Measurements from ENCODE around the gene IGSF3.
"Not testable (repeated sequence)": the region's sequence is repeated elsewhere in the genome, so short reads cannot be mapped to it uniquely, and the experiment has no call there.

- TF ChIP-seq CTCF (IDR thresholded peaks at IDR 0.05; ENCODE audit: low read depth, low read length); POLR2A (IDR thresholded peaks at IDR 0.05; ENCODE audit: extremely low read depth, insufficient read length); MYC (IDR thresholded peaks at IDR 0.05; ENCODE audit: low read depth, low read length): not testable (repeated sequence)
These were observed 33.1 kb downstream of the IGSF3 start for GRCh38 chr1:116634386-116634785.
